BLaER1 treated with 17β-estradiol and CSF1 and Interleukin-3, amounts not matched to agents 10 nM and 100 nM (cell line): ENCODE measurements around the gene DCLRE1C.
A peak's percentile ranks its signal among the peaks of the same experiment; 100 is the strongest.
"Not testable (repeated sequence)": the region's sequence is repeated elsewhere in the genome, so short reads cannot be mapped to it uniquely, and the experiment has no call there.

Source experiments
- H3K27ac ChIP-seq, 11 experiments: shearing (Covaris generic); formaldehyde crosslinking; 2 replicates each; pipeline ENCODE4 v1.8.1; 2022
- H3K27me3 ChIP-seq, 11 experiments: shearing (Covaris generic); formaldehyde crosslinking; 2 replicates each; pipeline ENCODE4 v1.8.1; 2022
- H3K36me3 ChIP-seq, 11 experiments: shearing (Covaris generic); formaldehyde crosslinking; 2 replicates each; pipeline ENCODE4 v1.8.1; 2022
- H3K4me1 ChIP-seq, 10 experiments: shearing (Covaris generic); formaldehyde crosslinking; 2 replicates each; pipeline ENCODE4 v1.8.1; 2022
- H3K4me2 ChIP-seq, 11 experiments: shearing (Covaris generic); formaldehyde crosslinking; 2 replicates each; pipeline ENCODE4 v1.8.1; 2022
- H3K4me3 ChIP-seq, 10 experiments: shearing (Covaris generic); formaldehyde crosslinking; 2 replicates each; pipeline ENCODE4 v1.8.1; 2022
- H3K9ac ChIP-seq, 11 experiments: shearing (Covaris generic); formaldehyde crosslinking; 2 replicates each; pipeline ENCODE4 v1.8.1; 2022
- H3K9me3 ChIP-seq, 11 experiments: shearing (Covaris generic); formaldehyde crosslinking; replicated peaks in 1 of 11; 2 replicates each; pipeline ENCODE4 v1.8.1; 2022
- H4K20me1 ChIP-seq, 11 experiments: shearing (Covaris generic); formaldehyde crosslinking; 2 replicates each; pipeline ENCODE4 v1.8.1; 2022
- Cebpa-rat ChIP-seq, 11 experiments: shearing (Covaris generic); IDR thresholded peaks; 2 replicates each; pipeline ENCODE4 v1.8.1; 2022

DCLRE1C gene

DNA sequence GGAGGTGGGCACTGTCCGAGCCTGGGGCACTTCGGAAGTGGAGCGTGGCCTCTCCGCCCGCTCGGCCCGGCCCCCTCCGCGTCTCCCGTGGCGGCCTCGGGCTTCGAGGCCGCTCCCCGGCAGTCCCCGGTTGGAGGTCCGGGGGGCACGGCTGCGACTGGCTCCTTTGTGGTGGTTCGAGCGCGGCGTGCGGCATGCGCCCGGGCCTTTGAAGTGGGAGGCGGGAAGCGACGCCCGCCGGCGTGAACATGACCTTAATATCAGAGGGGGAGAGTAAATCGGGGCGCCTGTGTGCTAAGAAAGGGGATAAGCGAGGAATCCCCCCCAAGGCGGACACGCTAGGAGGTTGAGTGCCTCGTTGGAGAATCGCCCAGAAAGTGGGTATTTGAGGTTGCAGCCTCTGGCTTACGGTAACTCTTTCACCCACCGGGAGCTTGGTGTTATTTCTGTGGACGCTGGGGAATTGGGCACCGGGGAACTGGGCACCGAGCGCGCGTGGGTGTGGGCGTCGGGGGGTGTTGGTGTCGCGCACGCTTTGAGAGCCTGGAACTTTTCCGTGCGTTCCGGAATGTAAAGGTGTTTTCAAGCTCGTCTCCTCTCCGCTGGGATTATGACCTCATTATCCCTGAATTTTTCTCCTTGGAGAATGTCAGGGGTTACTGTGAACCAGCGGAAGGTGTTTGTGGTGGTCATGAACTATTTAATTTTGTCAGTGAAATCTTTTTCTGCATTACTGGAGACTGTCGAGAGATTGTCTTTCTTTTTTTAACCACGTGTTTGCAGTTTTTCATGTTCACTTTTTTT lies 74.6 kb downstream of the DCLRE1C start:
- Histone ChIP-seq H3K27me3 (no peaks in the 10 kb centered on the region), H3K4me2 (peak overlapping the region; percentile 83 to 97 (median 89)), H3K4me1 (peaks cover 21 to 47% (median 37%) of the 10 kb centered on the region in 10 experiments), H3K9me3 (no peaks in the 10 kb centered on the region; a peak in 1 of 22 replicates), H4K20me1 (peaks cover 0 to 31% (median 7%) of the 10 kb centered on the region in 11 experiments; a peak in 14 of 22 replicates), H3K9ac (peak overlapping the region; percentile 87 to 97 (median 95)), H3K4me3 (peak overlapping the region; percentile 80 to 98 (median 95)), H3K27ac (peak overlapping the region; percentile 55 to 96 (median 93)), H3K36me3 (peaks cover 0 to 44% (median 24%) of the 10 kb centered on the region in 11 experiments; a peak in 17 of 22 replicates)
- TF ChIP-seq Cebpa-rat (IDR thresholded peaks at IDR 0.05): no peak

GRCh38 chr10:14878266-14879123 lies 75.4 kb downstream of the DCLRE1C start, which contains the start of gene SUV39H2:
Gene SUV39H2 (plus strand): TSS chr10:14878866. CDS start chr10:14878889, 23 bp downstream.
- peaks cover 0 to 37% (median 21%) of the 10 kb centered on the region in 11 experiments; a peak in 15 of 22 replicates for H3K36me3 ChIP-seq

DNA sequence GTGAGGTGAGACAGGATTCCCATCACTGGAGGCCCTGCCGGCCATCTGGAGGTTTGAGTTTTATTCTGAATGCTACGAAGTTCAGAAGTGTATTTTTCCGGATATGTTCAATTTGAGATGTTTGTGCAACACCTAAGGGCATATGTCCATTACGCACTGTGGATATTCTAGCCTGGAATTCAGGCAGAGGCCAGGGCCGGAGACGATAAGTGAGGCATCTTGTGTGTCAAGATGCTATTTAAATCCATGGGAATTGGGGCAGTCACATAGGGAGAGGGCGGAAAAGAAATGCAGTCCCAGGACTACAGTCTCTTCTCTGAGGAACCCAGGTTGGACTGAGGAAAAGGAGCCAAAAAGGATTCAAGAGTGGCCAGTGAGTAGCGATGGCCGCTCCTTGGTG lies 77.1 kb downstream of the DCLRE1C start:
- H4K20me1 ChIP-seq: peaks cover 0 to 15% (median 4%) of the 10 kb centered on the region in 11 experiments; a peak in 10 of 22 replicates
- H3K4me1 ChIP-seq: peaks cover 21 to 38% (median 33%) of the 10 kb centered on the region in 10 experiments
- H3K9ac ChIP-seq: peak overlapping the region in 10 of 11 experiments; percentile 36 to 97 (median 95); a peak in 14 of 22 replicates
- peaks cover 3 to 37% (median 14%) of the 10 kb centered on the region in 11 experiments; a peak in 18 of 22 replicates for H3K36me3 ChIP-seq
- no peaks in the 10 kb centered on the region for H3K9me3 ChIP-seq
- no peak for TF ChIP-seq Cebpa-rat (IDR thresholded peaks at IDR 0.05)
- peak overlapping the region in 2 of 11 experiments; percentile 91 to 93; a peak in 4 of 22 replicates for H3K27ac ChIP-seq
- peak overlapping the region; percentile 65 to 89 (median 82) for H3K4me2 ChIP-seq
- H3K27me3 ChIP-seq: no peaks in the 10 kb centered on the region
- H3K4me3 ChIP-seq: peak overlapping the region in 5 of 10 experiments; percentile 90 to 98 (median 95); a peak in 9 of 20 replicates

More at GRCh38 chr10:14878266-14879123, 75.4 kb downstream of the DCLRE1C start, which contains the start of gene SUV39H2:
- Histone ChIP-seq H3K4me2 (peak within 1 kb of the TSS; percentile 83 to 97 (median 89)), H3K27me3 (no peaks in the 10 kb centered on the region), H4K20me1 (peaks cover 0 to 24% (median 7%) of the 10 kb centered on the region in 11 experiments; a peak in 11 of 22 replicates), H3K9me3 (no peaks in the 10 kb centered on the region), H3K4me1 (peaks cover 21 to 42% (median 34%) of the 10 kb centered on the region in 10 experiments), H3K4me3 (peak within 1 kb of the TSS; percentile 80 to 98 (median 95)), H3K27ac (peak within 1 kb of the TSS; percentile 72 to 96 (median 93)), H3K9ac (peak within 1 kb of the TSS; percentile 87 to 97 (median 95))
- TF ChIP-seq Cebpa-rat (IDR thresholded peaks at IDR 0.05): no peak

DNA sequence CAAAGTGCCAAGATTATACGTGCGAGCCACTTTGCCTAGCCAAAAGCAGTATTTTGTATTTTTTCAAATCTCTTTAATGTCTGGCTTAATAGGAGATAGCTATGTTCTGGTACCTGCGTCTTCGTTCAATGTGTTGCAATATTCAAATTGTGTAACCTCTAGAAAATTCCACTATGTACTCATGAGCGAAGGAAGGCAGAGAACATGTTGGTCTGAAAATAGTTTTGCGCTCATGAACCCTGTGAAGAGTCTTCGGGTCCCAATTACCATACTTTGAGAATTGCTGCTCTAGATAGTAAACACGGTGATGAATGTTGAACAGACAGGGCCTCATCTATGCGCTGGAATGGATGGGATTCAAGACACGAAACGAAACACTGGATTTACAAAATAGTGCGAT lies 78.0 kb downstream of the DCLRE1C start:
- Histone ChIP-seq H3K27ac (no peak overlapping the region), H3K4me2 (peak overlapping the region in 4 of 11 experiments; percentile 19 to 82 (median 80); a peak in 6 of 22 replicates), H3K27me3 (no peaks in the 10 kb centered on the region), H3K9ac (no peak overlapping the region), H3K36me3 (peaks cover 4 to 39% (median 15%) of the 10 kb centered on the region in 11 experiments; a peak in 18 of 22 replicates), H3K4me1 (peaks cover 20 to 38% (median 33%) of the 10 kb centered on the region in 10 experiments), H3K4me3 (no peak overlapping the region), H3K9me3 (no peaks in the 10 kb centered on the region), H4K20me1 (peaks cover 0 to 10% (median 7%) of the 10 kb centered on the region in 11 experiments; a peak in 10 of 22 replicates)
- no peak for TF ChIP-seq Cebpa-rat (IDR thresholded peaks at IDR 0.05)

DNA sequence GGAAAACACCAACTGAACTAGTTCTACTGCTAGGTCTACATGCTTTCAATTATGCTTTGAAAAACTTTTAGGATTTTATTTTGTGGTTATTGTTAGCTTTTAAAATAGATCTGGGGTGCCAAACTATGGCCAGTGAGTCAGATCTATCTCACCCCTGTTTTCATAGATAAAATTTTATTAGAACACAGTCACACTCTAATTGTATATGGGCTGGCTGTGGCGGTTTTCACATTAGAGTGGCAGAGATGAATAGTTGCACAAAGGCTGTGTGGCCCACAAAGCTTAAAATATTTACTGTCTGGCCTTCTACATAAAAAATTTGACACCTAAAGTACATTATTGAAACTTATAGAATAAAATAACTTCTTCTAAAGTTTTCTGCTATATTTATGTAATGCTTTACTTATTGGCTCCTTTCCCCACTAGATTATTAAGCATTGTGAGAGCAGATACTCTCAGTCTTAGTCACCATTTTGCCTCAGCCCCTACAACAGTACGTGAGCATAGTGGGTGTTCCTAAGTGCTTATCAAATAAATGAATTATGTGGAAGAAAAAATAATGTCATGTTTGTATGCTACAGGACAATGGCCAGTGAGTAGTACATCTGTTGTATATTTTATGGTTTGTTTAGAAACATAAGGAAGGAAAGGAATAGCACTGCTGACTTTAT lies 80.7 kb downstream of the DCLRE1C start:
- H3K4me2 ChIP-seq: no peak overlapping the region
- H3K9me3 ChIP-seq: no peaks in the 10 kb centered on the region
- TF ChIP-seq Cebpa-rat (IDR thresholded peaks at IDR 0.05): no peak
- peaks cover 26 to 66% (median 37%) of the 10 kb centered on the region in 11 experiments for H3K36me3 ChIP-seq
- H3K9ac ChIP-seq: no peak overlapping the region
- H3K4me1 ChIP-seq: peaks cover 11 to 29% (median 24%) of the 10 kb centered on the region in 10 experiments
- peaks cover 0 to 9% (median 0%) of the 10 kb centered on the region in 11 experiments; a peak in 8 of 22 replicates for H4K20me1 ChIP-seq
- H3K27ac ChIP-seq: no peak overlapping the region
- H3K27me3 ChIP-seq: no peaks in the 10 kb centered on the region
- no peak overlapping the region for H3K4me3 ChIP-seq

DNA sequence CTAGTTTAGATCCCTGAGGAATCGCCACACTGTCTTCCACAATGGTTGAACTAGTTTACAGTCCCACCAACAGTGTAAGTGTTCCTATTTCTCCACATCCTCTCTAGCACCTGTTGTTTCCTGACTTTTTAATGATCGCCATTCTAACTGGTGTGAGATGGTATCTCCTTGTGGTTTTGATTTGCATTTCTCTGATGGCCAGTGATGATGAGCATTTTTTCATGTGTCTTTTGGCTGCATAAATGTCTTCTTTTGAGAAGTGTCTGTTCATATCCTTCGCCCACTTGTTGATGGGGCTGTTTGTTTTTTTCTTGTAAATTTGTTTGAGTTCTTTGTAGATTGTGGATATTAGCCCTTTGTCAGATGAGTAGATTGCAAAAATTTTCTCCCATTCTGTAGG lies 89.0 kb downstream of the DCLRE1C start:
- not testable (repeated sequence) for H4K20me1 ChIP-seq, H3K9me3 ChIP-seq, H3K9ac ChIP-seq, H3K27ac ChIP-seq, H3K27me3 ChIP-seq, H3K4me2 ChIP-seq, H3K4me3 ChIP-seq, H3K4me1 ChIP-seq
- peaks cover 65 to 83% (median 76%) of the 10 kb centered on the region in 11 experiments for H3K36me3 ChIP-seq

- H3K36me3 ChIP-seq: peaks cover 61 to 82% (median 72%) of the 10 kb centered on the region in 11 experiments
- not testable (repeated sequence) for H3K9ac ChIP-seq, H3K4me2 ChIP-seq, H3K27ac ChIP-seq, H4K20me1 ChIP-seq, H3K4me3 ChIP-seq, H3K9me3 ChIP-seq, H3K27me3 ChIP-seq
- H3K4me1 ChIP-seq: peaks cover 0 to 10% (median 0%) of the 10 kb centered on the region in 10 experiments; a peak in 6 of 20 replicates
These were observed 89.4 kb downstream of the DCLRE1C start for GRCh38 chr10:14864466-14864865.

- Histone ChIP-seq H3K9ac (no peak overlapping the region), H3K27me3 (no peaks in the 10 kb centered on the region), H3K4me3 (no peak overlapping the region), H3K27ac (no peak overlapping the region; a peak in 1 of 22 replicates), H3K4me1 (peaks cover 0 to 17% (median 0%) of the 10 kb centered on the region in 10 experiments; a peak in 6 of 20 replicates), H3K36me3 (peaks cover 60 to 85% (median 73%) of the 10 kb centered on the region in 11 experiments), H4K20me1 (peaks cover 0 to 16% (median 0%) of the 10 kb centered on the region in 11 experiments; a peak in 4 of 22 replicates), H3K4me2 (no peak overlapping the region), H3K9me3 (no peaks in the 10 kb centered on the region; a peak in 1 of 22 replicates)
- TF ChIP-seq Cebpa-rat (IDR thresholded peaks at IDR 0.05): no peak
These were observed 93.1 kb downstream of the DCLRE1C start for GRCh38 chr10:14860791-14861190.
